ENCODE measurements around the gene RALB.

RALB gene

DNA sequence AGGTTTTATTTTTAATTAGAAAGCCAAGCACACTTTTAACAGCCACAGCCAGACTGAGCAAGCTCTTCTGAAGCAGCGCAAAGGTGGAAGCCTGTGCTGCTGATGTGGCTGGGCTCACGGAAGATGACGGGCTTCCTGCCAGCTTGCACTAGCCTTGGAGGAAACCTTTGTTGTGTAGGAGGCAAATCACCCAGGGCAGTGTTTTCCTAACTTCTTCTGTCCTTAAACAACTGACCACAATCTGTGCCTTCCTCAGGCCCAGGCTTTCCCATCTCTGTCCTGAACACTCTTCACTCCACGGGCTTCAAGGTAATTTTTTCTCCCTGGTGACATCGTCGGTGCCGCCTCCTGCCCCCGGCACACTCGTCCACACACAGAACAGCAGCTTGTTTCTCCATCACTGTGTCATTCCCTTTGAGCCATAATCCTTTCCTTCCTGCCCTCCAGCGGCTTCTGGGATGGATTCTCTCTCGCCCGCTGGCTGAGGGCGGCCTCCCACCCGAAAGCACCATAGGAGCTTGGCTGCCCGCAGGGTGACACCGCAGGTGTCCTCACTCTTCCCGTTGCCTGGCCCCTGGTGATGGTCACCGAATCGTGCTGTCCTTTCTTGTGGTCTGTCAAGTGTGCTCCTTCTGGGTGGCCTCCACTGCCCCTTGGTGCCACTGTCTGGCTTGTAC lies 62.2 kb downstream of the RALB start:
- no peak for DNase-seq (ENCODE audit: low read depth, low spot score)
- TF ChIP-seq EZH2 (IDR thresholded peaks at IDR 0.05): no peak
- TF ChIP-seq FOXP2 (optimal IDR thresholded peaks at IDR 0.05; ENCODE audit: control extremely low read depth, extremely low read length, insufficient read depth): no peak
- TF ChIP-seq POLR2AphosphoS5 (IDR thresholded peaks at IDR 0.05; ENCODE audit: borderline replicate concordance, low read depth, low read length): no peak

DNA sequence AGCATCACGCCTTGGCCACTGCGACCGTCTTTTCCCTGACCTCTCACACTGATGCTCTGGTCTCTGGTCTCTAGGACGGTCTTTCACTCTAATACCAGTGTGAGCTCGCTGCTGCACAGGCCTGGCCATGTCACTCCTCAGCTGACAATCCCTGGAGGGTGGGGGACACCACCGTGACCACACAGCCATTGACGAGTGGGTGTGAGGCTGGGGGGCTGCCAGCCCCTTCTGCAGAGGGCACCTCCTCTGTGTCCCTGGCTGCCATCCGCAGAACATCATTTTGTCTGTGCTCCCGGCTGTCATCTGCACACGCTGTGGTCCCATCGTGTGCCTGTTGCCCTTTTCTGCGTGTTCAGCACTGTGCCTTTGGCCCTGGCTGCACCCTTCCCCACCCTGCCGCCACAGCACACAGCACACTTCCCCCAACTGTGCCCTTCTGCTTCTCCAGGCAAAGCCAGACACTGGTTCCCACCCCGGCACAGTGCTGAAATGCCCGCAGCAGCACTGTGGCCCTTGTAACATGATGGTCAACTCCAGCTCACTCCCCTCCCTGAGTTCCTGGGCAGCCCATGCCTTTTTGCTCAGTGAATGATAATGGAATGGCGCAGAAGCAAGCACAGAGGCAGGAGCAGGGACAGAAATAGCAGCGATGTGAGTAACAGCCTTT lies 62.8 kb downstream of the RALB start:
- no peak overlapping the region for H3K27ac ChIP-seq
- TF ChIP-seq POLR2AphosphoS5 (IDR thresholded peaks at IDR 0.05; ENCODE audit: borderline replicate concordance, low read depth, low read length): no peak
- TF ChIP-seq EZH2 (IDR thresholded peaks at IDR 0.05): no peak
- TF ChIP-seq FOXP2 (optimal IDR thresholded peaks at IDR 0.05; ENCODE audit: control extremely low read depth, extremely low read length, insufficient read depth): no peak
- H3K4me3 ChIP-seq: no peak overlapping the region
- no peaks in the 10 kb centered on the region for H3K9me3 ChIP-seq (ENCODE audit: low read depth, low read length)
- H3K36me3 ChIP-seq (ENCODE audit: insufficient read depth, low read length): no peaks in the 10 kb centered on the region
- DNase-seq (ENCODE audit: low read depth, low spot score): no peak
- H3K9ac ChIP-seq (ENCODE audit: insufficient read length): no peak overlapping the region

More for the DNA sequence above, 62.2 kb downstream of the RALB start:
- Histone ChIP-seq H3K36me3 (ENCODE audit: insufficient read depth, low read length) (no peaks in the 10 kb centered on the region), H3K4me3 (no peak overlapping the region), H3K9ac (ENCODE audit: insufficient read length) (no peak overlapping the region), H3K9me3 (ENCODE audit: low read depth, low read length) (no peaks in the 10 kb centered on the region), H3K27ac (no peak overlapping the region)

DNA sequence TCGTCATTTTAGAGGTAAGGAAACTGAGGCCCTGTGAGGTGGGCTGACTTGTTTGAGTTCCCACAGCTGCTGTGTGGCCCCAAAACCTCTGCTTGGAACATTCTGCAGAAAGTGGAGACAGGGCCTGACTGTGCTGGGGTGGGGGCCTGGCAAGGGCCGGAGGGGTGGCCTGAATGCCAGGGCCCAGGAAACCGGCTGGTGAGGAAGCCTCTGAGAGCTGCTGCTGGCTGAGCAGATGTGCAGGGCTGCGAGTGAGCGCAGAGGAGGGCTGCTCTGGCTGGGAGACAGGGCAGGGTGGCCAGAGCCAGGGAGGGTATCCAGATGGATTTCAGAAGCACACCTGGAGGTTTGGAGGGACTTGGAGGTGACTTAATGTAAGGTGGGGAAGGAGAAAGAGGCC lies 63.4 kb downstream of the RALB start:
- TF ChIP-seq EZH2 (IDR thresholded peaks at IDR 0.05) (no peak), POLR2AphosphoS5 (IDR thresholded peaks at IDR 0.05; ENCODE audit: borderline replicate concordance, low read depth, low read length) (no peak), FOXP2 (optimal IDR thresholded peaks at IDR 0.05; ENCODE audit: control extremely low read depth, extremely low read length, insufficient read depth) (no peak)
- H3K9me3 ChIP-seq (ENCODE audit: low read depth, low read length): no peaks in the 10 kb centered on the region
- no peak overlapping the region for H3K27ac ChIP-seq
- no peak overlapping the region for H3K4me3 ChIP-seq
- H3K36me3 ChIP-seq (ENCODE audit: insufficient read depth, low read length): no peaks in the 10 kb centered on the region
- no peak overlapping the region for H3K9ac ChIP-seq (ENCODE audit: insufficient read length)
- no peak for DNase-seq (ENCODE audit: low read depth, low spot score)

DNA sequence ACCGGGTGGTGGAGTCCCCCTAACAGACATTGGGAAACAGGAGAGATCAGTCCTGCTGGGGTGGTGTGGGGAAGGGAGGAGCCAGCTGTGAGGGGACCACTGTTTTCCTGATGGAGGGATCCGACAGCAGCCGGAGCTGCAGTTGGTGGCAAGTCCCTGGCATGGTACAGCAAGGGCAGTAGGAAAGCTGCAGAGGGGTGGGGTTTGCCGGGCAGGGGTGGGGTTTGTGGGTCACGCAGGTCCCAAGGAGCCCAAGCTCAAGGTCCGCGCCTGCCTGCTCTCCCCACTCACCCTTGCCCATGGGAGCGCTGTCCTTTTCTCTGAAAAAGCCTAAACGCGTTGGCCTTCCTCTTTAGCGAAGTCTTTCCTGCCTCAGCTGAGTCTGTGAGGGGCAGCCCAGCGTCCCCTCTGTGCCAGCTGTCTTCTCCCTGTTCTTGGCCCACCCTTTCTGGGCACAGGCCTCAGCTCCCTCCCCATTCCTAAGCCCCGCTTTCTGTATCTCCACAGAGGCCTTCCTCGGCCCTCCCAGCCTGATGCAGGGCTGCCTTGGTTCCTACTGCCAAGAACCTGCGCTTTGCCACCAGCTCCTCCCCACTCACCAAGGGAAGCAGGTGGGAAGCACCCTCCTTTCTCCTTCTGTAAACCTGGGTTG lies 64.0 kb downstream of the RALB start:
- DNase-seq (ENCODE audit: low read depth, low spot score): no peak

DNA sequence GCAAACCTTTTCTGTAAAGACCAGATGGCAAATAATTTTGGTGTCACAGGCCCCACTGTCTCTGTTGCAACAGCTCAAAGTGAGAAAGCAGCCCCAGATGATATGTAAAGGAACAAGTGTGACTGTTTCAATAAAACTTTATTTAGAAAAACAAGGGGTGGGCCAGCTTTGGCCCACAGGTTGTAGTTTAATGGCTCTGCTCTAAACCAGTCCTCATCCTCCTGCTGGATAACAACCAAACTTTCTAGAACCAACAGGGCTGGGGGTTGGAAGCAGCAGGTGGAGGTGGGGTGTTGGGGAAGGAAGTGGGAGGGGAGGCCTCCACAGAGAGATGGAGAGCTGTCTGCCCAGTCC lies 64.5 kb downstream of the RALB start:
- Histone ChIP-seq H3K9me3 (ENCODE audit: low read depth, low read length) (no peaks in the 10 kb centered on the region), H3K9ac (ENCODE audit: insufficient read length) (no peak overlapping the region), H3K36me3 (ENCODE audit: insufficient read depth, low read length) (no peaks in the 10 kb centered on the region), H3K4me3 (no peak overlapping the region), H3K27ac (no peak overlapping the region)
- no peak for DNase-seq (ENCODE audit: low read depth, low spot score)
- TF ChIP-seq POLR2AphosphoS5 (IDR thresholded peaks at IDR 0.05; ENCODE audit: borderline replicate concordance, low read depth, low read length) (no peak), FOXP2 (optimal IDR thresholded peaks at IDR 0.05; ENCODE audit: control extremely low read depth, extremely low read length, insufficient read depth) (no peak), EZH2 (IDR thresholded peaks at IDR 0.05) (no peak)

More for the DNA sequence above, 64.0 kb downstream of the RALB start:
- no peak overlapping the region for H3K9ac ChIP-seq (ENCODE audit: insufficient read length)
- H3K27ac ChIP-seq: no peak overlapping the region
- no peaks in the 10 kb centered on the region for H3K36me3 ChIP-seq (ENCODE audit: insufficient read depth, low read length)
- TF ChIP-seq EZH2 (IDR thresholded peaks at IDR 0.05): no peak
- H3K9me3 ChIP-seq (ENCODE audit: low read depth, low read length): no peaks in the 10 kb centered on the region
- H3K4me3 ChIP-seq: no peak overlapping the region

DNA sequence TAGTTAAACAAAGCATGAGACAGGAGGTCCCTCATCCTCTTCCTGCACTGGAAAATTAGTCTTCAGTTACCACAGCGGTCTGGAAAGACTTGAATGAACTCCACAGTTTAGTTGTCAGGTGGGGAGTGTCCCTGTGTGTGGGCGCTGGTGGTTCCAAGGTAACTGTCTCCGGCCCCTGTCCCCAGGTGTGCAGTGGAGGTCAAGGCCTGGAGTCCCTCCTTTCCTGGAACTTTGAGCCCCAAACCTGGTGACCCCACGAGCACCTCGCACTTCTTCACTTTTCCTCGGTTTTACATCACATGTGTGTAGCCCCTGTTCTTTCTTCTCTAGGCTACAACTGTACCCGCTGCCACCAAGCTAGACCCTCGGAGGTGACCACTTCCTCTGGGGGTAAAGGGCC lies 65.3 kb downstream of the RALB start:
- Histone ChIP-seq H3K9ac (ENCODE audit: insufficient read length) (no peak overlapping the region), H3K9me3 (ENCODE audit: low read depth, low read length) (no peaks in the 10 kb centered on the region), H3K36me3 (ENCODE audit: insufficient read depth, low read length) (no peaks in the 10 kb centered on the region), H3K4me3 (no peak overlapping the region), H3K27ac (no peak overlapping the region)
- no peak for TF ChIP-seq FOXP2 (optimal IDR thresholded peaks at IDR 0.05; ENCODE audit: control extremely low read depth, extremely low read length, insufficient read depth)
- TF ChIP-seq POLR2AphosphoS5 (IDR thresholded peaks at IDR 0.05; ENCODE audit: borderline replicate concordance, low read depth, low read length): no peak
- TF ChIP-seq EZH2 (IDR thresholded peaks at IDR 0.05): no peak
- no peak for DNase-seq (ENCODE audit: low read depth, low spot score)

DNA sequence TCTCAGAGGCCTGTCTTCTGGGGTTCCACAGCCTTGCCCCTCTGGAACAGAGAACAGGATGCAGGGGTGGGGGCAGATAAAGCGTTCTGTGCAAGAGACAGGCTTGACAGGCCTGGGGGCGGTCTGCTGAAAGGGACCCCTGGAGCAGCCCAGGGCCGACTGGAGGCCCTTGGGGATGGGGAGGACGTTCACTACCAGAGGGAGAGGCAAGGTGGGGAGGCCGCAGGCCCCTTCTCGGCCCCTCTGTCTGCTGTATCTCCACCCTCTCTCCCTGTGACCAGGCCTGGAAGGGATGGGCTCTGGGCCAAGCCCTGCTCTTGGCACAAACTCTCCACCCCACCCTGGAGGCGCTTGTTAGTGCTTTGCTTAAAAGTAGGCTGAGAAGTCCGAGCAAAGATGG lies 66.0 kb downstream of the RALB start:
- TF ChIP-seq EZH2 (IDR thresholded peaks at IDR 0.05) (no peak), POLR2AphosphoS5 (IDR thresholded peaks at IDR 0.05; ENCODE audit: borderline replicate concordance, low read depth, low read length) (no peak), FOXP2 (optimal IDR thresholded peaks at IDR 0.05; ENCODE audit: control extremely low read depth, extremely low read length, insufficient read depth) (no peak)
- no peak overlapping the region for H3K9ac ChIP-seq (ENCODE audit: insufficient read length)
- H3K36me3 ChIP-seq (ENCODE audit: insufficient read depth, low read length): no peaks in the 10 kb centered on the region
- no peak overlapping the region for H3K27ac ChIP-seq
- H3K4me3 ChIP-seq: no peak overlapping the region
- H3K9me3 ChIP-seq (ENCODE audit: low read depth, low read length): no peaks in the 10 kb centered on the region
- no peak for DNase-seq (ENCODE audit: low read depth, low spot score)

DNA sequence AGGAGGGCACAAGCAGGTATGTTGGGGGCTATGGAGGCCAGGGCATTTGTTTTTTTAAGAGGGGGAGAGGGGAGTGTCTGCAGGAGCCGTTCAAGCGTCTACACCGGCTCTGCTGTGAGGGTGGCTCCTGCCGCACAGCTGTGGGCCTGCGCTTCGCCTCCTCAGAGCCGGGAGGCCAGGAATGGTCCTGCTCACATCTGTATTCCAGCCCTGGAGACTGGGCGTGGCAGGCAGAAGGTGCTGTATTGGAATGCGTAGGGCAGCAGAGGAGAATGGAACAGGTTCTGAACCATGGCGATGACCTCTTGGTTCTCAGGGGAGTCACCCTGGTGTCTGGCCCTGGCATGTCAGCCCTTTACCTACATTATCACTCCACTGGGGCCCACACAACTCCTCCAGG lies 66.5 kb downstream of the RALB start:
- no peaks in the 10 kb centered on the region for H3K9me3 ChIP-seq (ENCODE audit: low read depth, low read length)
- DNase-seq (ENCODE audit: low read depth, low spot score): no peak
- no peaks in the 10 kb centered on the region for H3K36me3 ChIP-seq (ENCODE audit: insufficient read depth, low read length)
- no peak for TF ChIP-seq EZH2 (IDR thresholded peaks at IDR 0.05)
- TF ChIP-seq FOXP2 (optimal IDR thresholded peaks at IDR 0.05; ENCODE audit: control extremely low read depth, extremely low read length, insufficient read depth): no peak
- TF ChIP-seq POLR2AphosphoS5 (IDR thresholded peaks at IDR 0.05; ENCODE audit: borderline replicate concordance, low read depth, low read length): no peak
- no peak overlapping the region for H3K9ac ChIP-seq (ENCODE audit: insufficient read length)
- no peak overlapping the region for H3K27ac ChIP-seq
- no peak overlapping the region for H3K4me3 ChIP-seq

All from SK-N-MC (cell line).